Body of pancreas (tissue), 4 donors: Measurements from ENCODE around the gene ELANE. TPM values are rescaled to one million over a fixed set of nuclear protein-coding genes. Genes with fewer than 3 reads are reported as not detected.

ENCODE experiments used
- ATAC-seq: fragments of 150-250 bp; one replicate; pipeline ENCODE4 v1.9.1; 2016
- DNase-seq, 4 donors: peaks; one replicate each; pipeline ENCODE4 v3.0.0-alpha.2; 2019
- H3K27ac ChIP-seq, 4 donors: fragments of 200-600 bp; sonication (generic); 1 replicate in 3 of 4; 2 replicates in 1 of 4; pipeline versions ENCODE4 v1.5.1 to v1.6.1; 2016 to 2019; ENCODE audit warnings: mild to moderate bottlenecking in 1 of 4, mixed read lengths in 1 of 4, moderate library complexity in 1 of 4
- H3K27me3 ChIP-seq, 2 donors: fragments of 200-600 bp; sonication (generic); one replicate each; pipeline ENCODE4 v1.6.0; 2016; ENCODE audit warnings: mild to moderate bottlenecking in 1 of 2
- H3K36me3 ChIP-seq, 2 donors: fragments of 200-600 bp; sonication (generic); replicated peaks in 1 of 2; 2 replicates each; pipeline ENCODE4 v1.5.1; 2016; ENCODE audit warnings: low read depth in 2 of 2; ENCODE audit not compliant: insufficient read depth in 1 of 2
- H3K4me1 ChIP-seq: fragments of 200-600 bp; sonication (generic); one replicate; pipeline ENCODE4 v1.6.0; 2016
- H3K4me3 ChIP-seq, 2 donors: fragments of 200-600 bp; sonication (generic); 1 replicate in 1 of 2; 2 replicates in 1 of 2; pipeline ENCODE4 v1.5.1; 2016 to 2019
- H3K9me3 ChIP-seq, 3 donors: fragments of 200-600 bp; sonication (generic); 1 replicate in 2 of 3; 2 replicates in 1 of 3; pipeline ENCODE4 v1.5.1; 2016
- POLR2A ChIP-seq, 3 donors: fragments of 450-650 bp; IDR thresholded peaks; one replicate each; pipeline ENCODE4 v1.6.1; 2016; ENCODE audit warnings: antibody characterized with exemption in 3 of 3, mild to moderate bottlenecking in 2 of 3
- WGBS, 2 donors: methylation state at CpG; one replicate each; pipeline ENCODE4 v1.1.5; 2017; 5-methylcytosine and 5-hydroxymethylcytosine counted together
- intact Hi-C: fragments of 100-400 bp; cut with DNase I; formaldehyde crosslinking; loops from one replicate; pipeline ENCODE4 v1.15.1; 2023
- total RNA-seq, 2 donors: library from RNA; depleted of rRNA; stranded (reverse); fragments of >200 nt; gene quantifications; one replicate each; pipeline ENCODE4 v1.1.0, GENCODE V29; 2016
- TF ChIP-seq, protein P1 (sequence below), 7 experiments: fragments of 450-650 bp in 4 of 7; fragments of 200-600 bp in 3 of 7; sonication (generic) in 3 of 7; IDR thresholded peaks; one replicate each; pipeline ENCODE4 v1.5.1; 2016 to 2019; ENCODE audit warnings: antibody characterized with exemption in 7 of 7

Gene ELANE
- total RNA-seq, 2 donors from 2014 or later: not detected

DNA sequence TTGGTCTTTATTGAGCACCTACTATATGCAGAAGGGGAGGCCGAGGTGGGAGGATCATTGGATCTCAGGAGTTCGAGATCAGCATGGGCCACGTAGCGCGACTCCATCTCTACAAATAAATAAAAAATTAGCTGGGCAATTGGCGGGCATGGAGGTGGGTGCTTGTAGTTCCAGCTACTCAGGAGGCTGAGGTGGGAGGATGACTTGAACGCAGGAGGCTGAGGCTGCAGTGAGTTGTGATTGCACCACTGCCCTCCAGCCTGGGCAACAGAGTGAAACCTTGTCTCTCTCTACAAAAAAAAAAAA, 11.2 kb downstream of the ELANE start:
- Histone ChIP-seq H3K4me1 (peaks cover 27% of the 10 kb centered on the region), H3K36me3 (peaks cover 0 to 2% of the 10 kb centered on the region in 2 donors), H3K9me3 (no peaks in the 10 kb centered on the region), H3K27me3 (no peaks in the 10 kb centered on the region), H3K27ac (peak overlapping the region in 1 of 4 donors; percentile 64), H3K4me3 (no peak overlapping the region)
- no peak for TF ChIP-seq POLR2A (IDR thresholded peaks at IDR 0.05)
- TF ChIP-seq, protein P1, sequence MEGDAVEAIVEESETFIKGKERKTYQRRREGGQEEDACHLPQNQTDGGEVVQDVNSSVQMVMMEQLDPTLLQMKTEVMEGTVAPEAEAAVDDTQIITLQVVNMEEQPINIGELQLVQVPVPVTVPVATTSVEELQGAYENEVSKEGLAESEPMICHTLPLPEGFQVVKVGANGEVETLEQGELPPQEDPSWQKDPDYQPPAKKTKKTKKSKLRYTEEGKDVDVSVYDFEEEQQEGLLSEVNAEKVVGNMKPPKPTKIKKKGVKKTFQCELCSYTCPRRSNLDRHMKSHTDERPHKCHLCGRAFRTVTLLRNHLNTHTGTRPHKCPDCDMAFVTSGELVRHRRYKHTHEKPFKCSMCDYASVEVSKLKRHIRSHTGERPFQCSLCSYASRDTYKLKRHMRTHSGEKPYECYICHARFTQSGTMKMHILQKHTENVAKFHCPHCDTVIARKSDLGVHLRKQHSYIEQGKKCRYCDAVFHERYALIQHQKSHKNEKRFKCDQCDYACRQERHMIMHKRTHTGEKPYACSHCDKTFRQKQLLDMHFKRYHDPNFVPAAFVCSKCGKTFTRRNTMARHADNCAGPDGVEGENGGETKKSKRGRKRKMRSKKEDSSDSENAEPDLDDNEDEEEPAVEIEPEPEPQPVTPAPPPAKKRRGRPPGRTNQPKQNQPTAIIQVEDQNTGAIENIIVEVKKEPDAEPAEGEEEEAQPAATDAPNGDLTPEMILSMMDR (IDR thresholded peaks at IDR 0.05): no peak
- ATAC-seq (no peak), DNase-seq (no peak)
- 72 to 86% methylated on average over 7 of the region's 7 CpGs for WGBS, 2 donors
- intact Hi-C loops: loop anchor here (5.0 kb wide), 1 partner anchor 54 kb away; the partner anchor contains the start of gene KISS1R

DNA sequence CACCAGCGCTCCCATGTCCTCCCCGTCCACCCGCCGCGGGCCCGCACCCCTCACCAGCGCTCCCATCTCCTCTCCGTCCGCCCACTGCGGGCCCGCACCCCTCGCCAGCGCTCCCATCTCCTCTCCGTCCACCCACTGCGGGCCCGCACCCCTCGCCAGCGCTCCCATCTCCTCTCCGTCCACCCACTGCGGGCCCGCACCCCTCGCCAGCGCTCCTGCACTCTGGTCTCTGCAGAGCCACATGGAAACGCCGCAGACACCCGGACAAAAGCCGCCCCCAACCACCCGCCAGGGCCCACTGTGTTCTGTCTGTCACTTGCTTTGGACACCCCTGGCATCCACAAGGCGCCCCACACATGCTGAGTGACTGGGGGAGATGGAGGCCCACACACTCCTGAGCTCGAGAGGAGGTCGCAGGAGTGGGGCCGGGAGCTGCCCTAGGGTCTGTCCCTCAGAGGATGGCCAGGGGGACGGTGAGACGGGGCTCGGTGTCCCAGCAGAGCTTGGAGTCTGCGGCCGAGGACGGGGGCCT, 14.7 kb downstream of the ELANE start:
- 86 to 94% methylated on average over 31 to 34 of the region's 38 CpGs for WGBS, 2 donors
- intact Hi-C loops: no loop called here
- H3K4me1 ChIP-seq: peaks cover 19% of the 10 kb centered on the region
- no peaks in the 10 kb centered on the region for H3K9me3 ChIP-seq
- no peak for TF ChIP-seq POLR2A (IDR thresholded peaks at IDR 0.05)
- TF ChIP-seq, protein P1 (IDR thresholded peaks at IDR 0.05): no peak
- H3K4me3 ChIP-seq: no peak overlapping the region
- H3K27me3 ChIP-seq: no peaks in the 10 kb centered on the region
- ATAC-seq (no peak), DNase-seq (no peak)
- no peak overlapping the region for H3K27ac ChIP-seq
- H3K36me3 ChIP-seq: peaks cover 2 to 8% of the 10 kb centered on the region in 2 donors

DNA sequence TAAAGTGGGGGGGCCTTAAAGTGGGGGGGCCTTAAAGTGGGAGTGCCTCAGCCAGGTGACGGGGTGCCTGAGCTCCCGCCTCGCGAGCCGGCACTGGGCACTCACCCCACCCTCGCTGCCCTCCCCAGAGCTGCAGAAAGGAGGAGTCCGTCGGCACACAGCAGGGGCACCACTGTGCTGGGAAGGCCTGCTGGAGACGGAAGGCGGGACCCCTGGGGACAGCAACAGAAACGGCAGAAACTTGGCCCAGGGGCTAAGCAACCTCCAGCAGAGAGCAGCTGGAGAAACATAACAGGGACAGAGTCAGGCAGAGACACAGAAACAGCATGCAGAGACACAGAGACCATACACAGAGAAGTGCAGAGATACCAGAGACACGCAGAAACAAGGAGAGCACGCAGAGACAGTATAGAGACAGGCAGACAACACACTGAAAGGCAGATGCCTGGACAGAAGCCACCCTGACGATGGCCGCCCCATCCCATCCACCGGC, 15.2 kb downstream of the ELANE start:
- no peak overlapping the region for H3K27ac ChIP-seq
- peaks cover 2 to 8% of the 10 kb centered on the region in 2 donors for H3K36me3 ChIP-seq
- no peaks in the 10 kb centered on the region for H3K27me3 ChIP-seq
- H3K4me3 ChIP-seq: no peak overlapping the region
- DNase-seq: no peak
- H3K4me1 ChIP-seq: peaks cover 20% of the 10 kb centered on the region
- TF ChIP-seq, protein P1 (IDR thresholded peaks at IDR 0.05): no peak
- no peak for TF ChIP-seq POLR2A (IDR thresholded peaks at IDR 0.05)
- 82 to 92% methylated on average over 10 to 16 of the region's 16 CpGs for WGBS, 2 donors
- ATAC-seq: no peak
- intact Hi-C loops: no loop called here
- no peaks in the 10 kb centered on the region for H3K9me3 ChIP-seq

DNA sequence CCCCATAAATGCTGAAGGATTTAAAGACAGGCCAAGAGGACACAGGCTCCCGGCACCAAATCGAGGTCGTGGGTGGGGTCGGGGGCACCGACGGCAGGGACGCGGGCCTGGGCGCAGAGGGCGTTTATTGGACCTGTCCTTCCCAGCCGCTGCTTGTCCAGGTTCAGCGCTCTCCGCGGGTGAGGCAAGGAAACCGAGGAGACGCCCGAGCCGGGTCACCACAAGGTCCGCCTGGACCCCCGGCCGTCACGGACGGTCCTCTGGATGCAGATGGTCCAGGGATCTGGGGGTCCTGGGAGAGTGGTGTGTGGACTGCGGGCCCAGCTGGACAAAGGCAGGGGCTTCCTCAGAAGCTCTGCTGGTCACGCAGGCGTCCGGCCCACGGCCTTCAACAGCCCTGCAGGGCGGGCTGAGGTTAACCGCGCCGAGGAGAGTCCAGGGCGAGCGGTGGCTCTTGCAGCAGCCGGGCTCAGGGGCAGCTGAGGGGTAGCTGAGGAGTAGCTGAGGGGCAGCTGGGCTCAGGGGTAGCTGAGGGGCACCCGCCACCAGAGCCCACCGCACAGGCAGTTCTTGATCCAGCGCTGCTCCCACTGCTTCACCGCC, 15.9 kb downstream of the ELANE start:
- intact Hi-C loops: no loop called here
- Histone ChIP-seq H3K4me3 (no peak overlapping the region), H3K27ac (no peak overlapping the region), H3K36me3 (peaks cover 2 to 8% of the 10 kb centered on the region in 2 donors), H3K9me3 (no peaks in the 10 kb centered on the region), H3K4me1 (peaks cover 17% of the 10 kb centered on the region), H3K27me3 (no peaks in the 10 kb centered on the region)
- 95 to 98% methylated on average over 14 to 31 of the region's 39 CpGs for whole genome bisulfite sequencing, 2 donors
- TF ChIP-seq POLR2A (IDR thresholded peaks at IDR 0.05): no peak
- TF ChIP-seq, protein P1 (IDR thresholded peaks at IDR 0.05): no peak
- DNase-seq (no peak), ATAC-seq (no peak)
